GM12878 (cell line): ENCODE measurements around the gene FAM156B. TPM values are rescaled to one million over a fixed set of nuclear protein-coding genes. Genes with fewer than 3 reads are reported as not detected.

Experiments
- polyA plus RNA-seq, 11 experiments: library from polyadenylated mRNA; depleted of rRNA in 4 of 11; unstranded in 6 of 11; stranded (reverse) in 5 of 11; fragments of >200 nt; fragmentation: Nextera tagmentation in 4 of 11; fragmentation: Illumina TruSeq in 1 of 11; extraction: Ambion mirVana in 4 of 11; extraction: Trizol in 1 of 11; gene quantifications; 1 replicate in 1 of 11; 2 replicates in 10 of 11; pipeline versions ENCODE4 v1.2.1 to v1.2.3, GENCODE V29; 2011 to 2016; ENCODE audit warnings: inconsistent platforms in 2 of 11, missing spikeins in 2 of 11, low read depth in 1 of 11
- total RNA-seq, 4 experiments: library from RNA; depleted of rRNA in 3 of 4; stranded (reverse); fragments of >200 nt in 3 of 4; fragmentation: Illumina TruSeq in 1 of 4; extraction: Trizol in 1 of 4; gene quantifications; 2 replicates each; pipeline versions ENCODE4 v1.2.1 to v1.2.3, GENCODE V29; 2013 to 2021

The FAM156B gene
- total and polyA plus RNA-seq, 10 of the 15 experiments (the other 5 are each of a cell fraction or from before 2014, with no cell fraction given) = 0.53 to 27.9 (median 16.8) TPM

Other genes starting within 250 kb of the FAM156B start
Only the 7 nearest of the 10 such genes appear.
- not detected in 2 replicates for gene SSX2B, start 146.1 kb upstream of the FAM156B start, total RNA-seq (2014; rRNA removed)
- not detected in 2 replicates for gene SSX2B, start 146.1 kb upstream of the FAM156B start, total RNA-seq (2014; rRNA removed; fragmentation: Illumina TruSeq; extraction: Trizol)
- not detected in 2 replicates for gene SSX2B, start 146.1 kb upstream of the FAM156B start, total RNA-seq (2021)
- 0.19 TPM in 1 of 2 replicates, not detected in the other for gene SSX2B, start 146.1 kb upstream of the FAM156B start, polyA plus RNA-seq (2011; rRNA removed)
- gene SSX2B, start 146.1 kb upstream of the FAM156B start, polyA plus RNA-seq (2014; fragmentation: Illumina TruSeq; extraction: Trizol) = not detected in 2 replicates
- gene SSX2B, start 146.1 kb upstream of the FAM156B start, polyA plus RNA-seq (2014; fragmentation: Nextera tagmentation; extraction: Ambion mirVana) = not detected
- not detected in 2 replicates for gene SSX2B, start 146.1 kb upstream of the FAM156B start, polyA plus RNA-seq (2014; rRNA removed)
- not detected for gene SSX2B, start 146.1 kb upstream of the FAM156B start, polyA plus RNA-seq (2016; fragmentation: Nextera tagmentation; extraction: Ambion mirVana)
- not detected in 2 replicates for gene SPANXN5, start 99.9 kb upstream of the FAM156B start, total RNA-seq (2014; rRNA removed)
- not detected in 2 replicates for gene SPANXN5, start 99.9 kb upstream of the FAM156B start, total RNA-seq (2014; rRNA removed; fragmentation: Illumina TruSeq; extraction: Trizol)
- not detected in 2 replicates for gene SPANXN5, start 99.9 kb upstream of the FAM156B start, total RNA-seq (2021)
- gene SPANXN5, start 99.9 kb upstream of the FAM156B start, polyA plus RNA-seq (2011; rRNA removed) = not detected in 2 replicates
- not detected in 2 replicates for gene SPANXN5, start 99.9 kb upstream of the FAM156B start, polyA plus RNA-seq (2014; fragmentation: Illumina TruSeq; extraction: Trizol)
- gene SPANXN5, start 99.9 kb upstream of the FAM156B start, polyA plus RNA-seq (2014; fragmentation: Nextera tagmentation; extraction: Ambion mirVana) = not detected
- not detected in 2 replicates for gene SPANXN5, start 99.9 kb upstream of the FAM156B start, polyA plus RNA-seq (2014; rRNA removed)
- not detected for gene SPANXN5, start 99.9 kb upstream of the FAM156B start, polyA plus RNA-seq (2016; fragmentation: Nextera tagmentation; extraction: Ambion mirVana)
- not detected in 2 replicates for gene XAGE5, start 86.0 kb upstream of the FAM156B start, total RNA-seq (2014; rRNA removed)
- gene XAGE5, start 86.0 kb upstream of the FAM156B start, total RNA-seq (2014; rRNA removed; fragmentation: Illumina TruSeq; extraction: Trizol) = not detected in 2 replicates
- gene XAGE5, start 86.0 kb upstream of the FAM156B start, total RNA-seq (2021) = not detected in 2 replicates
- gene XAGE5, start 86.0 kb upstream of the FAM156B start, polyA plus RNA-seq (2011; rRNA removed) = not detected in 2 replicates
- not detected in 2 replicates for gene XAGE5, start 86.0 kb upstream of the FAM156B start, polyA plus RNA-seq (2014; fragmentation: Illumina TruSeq; extraction: Trizol)
- gene XAGE5, start 86.0 kb upstream of the FAM156B start, polyA plus RNA-seq (2014; fragmentation: Nextera tagmentation; extraction: Ambion mirVana) = not detected
- gene XAGE5, start 86.0 kb upstream of the FAM156B start, polyA plus RNA-seq (2014; rRNA removed) = not detected in 2 replicates
- not detected for gene XAGE5, start 86.0 kb upstream of the FAM156B start, polyA plus RNA-seq (2016; fragmentation: Nextera tagmentation; extraction: Ambion mirVana)
- not detected in 2 replicates for gene XAGE3, start 29.2 kb upstream of the FAM156B start, total RNA-seq (2014; rRNA removed)
- not detected in 2 replicates for gene XAGE3, start 29.2 kb upstream of the FAM156B start, total RNA-seq (2014; rRNA removed; fragmentation: Illumina TruSeq; extraction: Trizol)
- gene XAGE3, start 29.2 kb upstream of the FAM156B start, total RNA-seq (2021) = not detected in 2 replicates
- not detected in 2 replicates for gene XAGE3, start 29.2 kb upstream of the FAM156B start, polyA plus RNA-seq (2011; rRNA removed)
- not detected in 2 replicates for gene XAGE3, start 29.2 kb upstream of the FAM156B start, polyA plus RNA-seq (2014; fragmentation: Illumina TruSeq; extraction: Trizol)
- gene XAGE3, start 29.2 kb upstream of the FAM156B start, polyA plus RNA-seq (2014; fragmentation: Nextera tagmentation; extraction: Ambion mirVana) = not detected
- not detected in 2 replicates for gene XAGE3, start 29.2 kb upstream of the FAM156B start, polyA plus RNA-seq (2014; rRNA removed)
- not detected for gene XAGE3, start 29.2 kb upstream of the FAM156B start, polyA plus RNA-seq (2016; fragmentation: Nextera tagmentation; extraction: Ambion mirVana)
- 12.9 and 14.5 TPM in 2 replicates for gene FAM156A, start 61.2 kb downstream of the FAM156B start, total RNA-seq (2014; rRNA removed)
- gene FAM156A, start 61.2 kb downstream of the FAM156B start, total RNA-seq (2014; rRNA removed; fragmentation: Illumina TruSeq; extraction: Trizol) = 10.2 and 11.9 TPM in 2 replicates
- 13.9 and 16.0 TPM in 2 replicates for gene FAM156A, start 61.2 kb downstream of the FAM156B start, total RNA-seq (2021)
- gene FAM156A, start 61.2 kb downstream of the FAM156B start, polyA plus RNA-seq (2011; rRNA removed) = 19.3 and 24.2 TPM in 2 replicates
- 14.6 and 16.7 TPM in 2 replicates for gene FAM156A, start 61.2 kb downstream of the FAM156B start, polyA plus RNA-seq (2014; fragmentation: Illumina TruSeq; extraction: Trizol)
- gene FAM156A, start 61.2 kb downstream of the FAM156B start, polyA plus RNA-seq (2014; fragmentation: Nextera tagmentation; extraction: Ambion mirVana) = 1 to 10 TPM; 2.9 to 5.1 TPM
- gene FAM156A, start 61.2 kb downstream of the FAM156B start, polyA plus RNA-seq (2014; rRNA removed) = 21.6 and 25.2 TPM in 2 replicates
- gene FAM156A, start 61.2 kb downstream of the FAM156B start, polyA plus RNA-seq (2016; fragmentation: Nextera tagmentation; extraction: Ambion mirVana) = 10 to 100 TPM; 19.1 to 25.0 TPM
- gene GPR173, start 151.5 kb downstream of the FAM156B start, total RNA-seq (2014; rRNA removed) = 0.06 and 0.27 TPM in 2 replicates
- gene GPR173, start 151.5 kb downstream of the FAM156B start, total RNA-seq (2014; rRNA removed; fragmentation: Illumina TruSeq; extraction: Trizol) = 0.04 and 0.05 TPM in 2 replicates
- 0.10 and 0.11 TPM in 2 replicates for gene GPR173, start 151.5 kb downstream of the FAM156B start, total RNA-seq (2021)
- gene GPR173, start 151.5 kb downstream of the FAM156B start, polyA plus RNA-seq (2011; rRNA removed) = 0.10 and 0.14 TPM in 2 replicates
- 0.13 TPM in 2 replicates for gene GPR173, start 151.5 kb downstream of the FAM156B start, polyA plus RNA-seq (2014; fragmentation: Illumina TruSeq; extraction: Trizol)
- gene GPR173, start 151.5 kb downstream of the FAM156B start, polyA plus RNA-seq (2014; fragmentation: Nextera tagmentation; extraction: Ambion mirVana) = not detected
- 0.05 and 0.24 TPM in 2 replicates for gene GPR173, start 151.5 kb downstream of the FAM156B start, polyA plus RNA-seq (2014; rRNA removed)
- gene GPR173, start 151.5 kb downstream of the FAM156B start, polyA plus RNA-seq (2016; fragmentation: Nextera tagmentation; extraction: Ambion mirVana) = not detected
- gene TSPYL2, start 185.0 kb downstream of the FAM156B start, total RNA-seq (2014; rRNA removed) = 12.8 and 13.4 TPM in 2 replicates
- 12.3 and 12.9 TPM in 2 replicates for gene TSPYL2, start 185.0 kb downstream of the FAM156B start, total RNA-seq (2014; rRNA removed; fragmentation: Illumina TruSeq; extraction: Trizol)
- 16.0 and 16.1 TPM in 2 replicates for gene TSPYL2, start 185.0 kb downstream of the FAM156B start, total RNA-seq (2021)
- 19.9 and 20.1 TPM in 2 replicates for gene TSPYL2, start 185.0 kb downstream of the FAM156B start, polyA plus RNA-seq (2011; rRNA removed)
- 24.6 and 29.5 TPM in 2 replicates for gene TSPYL2, start 185.0 kb downstream of the FAM156B start, polyA plus RNA-seq (2014; fragmentation: Illumina TruSeq; extraction: Trizol)
- gene TSPYL2, start 185.0 kb downstream of the FAM156B start, polyA plus RNA-seq (2014; fragmentation: Nextera tagmentation; extraction: Ambion mirVana) = 1 to 10 TPM in 1 of 2 experiments, under 1 TPM in 1; 0.53 to 1.8 TPM
- gene TSPYL2, start 185.0 kb downstream of the FAM156B start, polyA plus RNA-seq (2014; rRNA removed) = 19.7 and 20.0 TPM in 2 replicates
- gene TSPYL2, start 185.0 kb downstream of the FAM156B start, polyA plus RNA-seq (2016; fragmentation: Nextera tagmentation; extraction: Ambion mirVana) = 10 to 100 TPM; 13.3 to 15.6 TPM